ENCODE data around the gene BNC1.
"Not testable (repeated sequence)": the region's sequence is repeated elsewhere in the genome, so short reads cannot be mapped to it uniquely, and the experiment has no call there.

The BNC1 gene

DNA sequence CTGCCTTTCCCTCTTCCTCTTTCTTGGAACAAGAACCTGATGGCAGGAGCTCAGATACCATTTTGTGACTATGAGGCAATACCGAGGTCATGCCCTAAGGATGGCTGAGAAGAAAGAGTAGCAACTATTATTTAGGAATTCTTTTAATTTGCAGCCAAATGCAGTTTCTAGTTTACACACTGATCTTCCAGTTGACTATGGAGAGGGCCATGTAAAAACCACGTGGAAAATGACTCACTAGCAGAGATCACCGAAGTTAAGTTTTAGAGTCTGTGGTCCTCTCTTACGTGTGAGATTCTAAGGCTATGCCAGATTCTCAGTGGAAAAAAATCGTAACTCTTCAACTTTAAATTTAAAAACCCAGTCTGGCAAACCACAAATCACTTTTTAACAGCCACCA is 7.8 kb downstream of the BNC1 start:
- TF ChIP-seq, protein P1, sequence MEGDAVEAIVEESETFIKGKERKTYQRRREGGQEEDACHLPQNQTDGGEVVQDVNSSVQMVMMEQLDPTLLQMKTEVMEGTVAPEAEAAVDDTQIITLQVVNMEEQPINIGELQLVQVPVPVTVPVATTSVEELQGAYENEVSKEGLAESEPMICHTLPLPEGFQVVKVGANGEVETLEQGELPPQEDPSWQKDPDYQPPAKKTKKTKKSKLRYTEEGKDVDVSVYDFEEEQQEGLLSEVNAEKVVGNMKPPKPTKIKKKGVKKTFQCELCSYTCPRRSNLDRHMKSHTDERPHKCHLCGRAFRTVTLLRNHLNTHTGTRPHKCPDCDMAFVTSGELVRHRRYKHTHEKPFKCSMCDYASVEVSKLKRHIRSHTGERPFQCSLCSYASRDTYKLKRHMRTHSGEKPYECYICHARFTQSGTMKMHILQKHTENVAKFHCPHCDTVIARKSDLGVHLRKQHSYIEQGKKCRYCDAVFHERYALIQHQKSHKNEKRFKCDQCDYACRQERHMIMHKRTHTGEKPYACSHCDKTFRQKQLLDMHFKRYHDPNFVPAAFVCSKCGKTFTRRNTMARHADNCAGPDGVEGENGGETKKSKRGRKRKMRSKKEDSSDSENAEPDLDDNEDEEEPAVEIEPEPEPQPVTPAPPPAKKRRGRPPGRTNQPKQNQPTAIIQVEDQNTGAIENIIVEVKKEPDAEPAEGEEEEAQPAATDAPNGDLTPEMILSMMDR (IDR thresholded peaks at IDR 0.05; ENCODE audit: low read depth, low read length), result no peak
- no peak for DNase-seq (ENCODE audit: extremely low read depth, low read depth)

DNA sequence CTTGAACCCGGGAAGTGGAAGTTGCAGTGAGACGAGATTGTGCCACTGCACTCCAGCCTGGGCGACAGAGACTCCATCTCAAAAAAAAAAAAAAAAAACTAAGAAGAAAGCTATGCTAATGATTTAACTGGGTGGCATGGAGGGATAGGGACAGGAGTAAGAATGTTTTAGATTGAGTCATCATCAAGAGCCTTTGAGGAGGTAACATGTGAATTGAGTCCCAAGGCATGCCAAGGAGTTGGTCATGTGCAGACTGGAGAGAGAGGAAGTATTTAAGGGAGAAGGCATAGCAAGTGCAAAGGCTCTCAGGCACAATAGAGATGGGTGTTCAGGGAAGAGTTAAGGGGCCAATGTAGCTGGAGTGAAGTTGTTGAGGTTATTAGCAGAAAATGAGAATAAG is 9.1 kb downstream of the BNC1 start:
- DNase-seq (ENCODE audit: extremely low read depth, low read depth), result no peak
- TF ChIP-seq, protein P1 (IDR thresholded peaks at IDR 0.05; ENCODE audit: low read depth, low read length), result no peak

DNA sequence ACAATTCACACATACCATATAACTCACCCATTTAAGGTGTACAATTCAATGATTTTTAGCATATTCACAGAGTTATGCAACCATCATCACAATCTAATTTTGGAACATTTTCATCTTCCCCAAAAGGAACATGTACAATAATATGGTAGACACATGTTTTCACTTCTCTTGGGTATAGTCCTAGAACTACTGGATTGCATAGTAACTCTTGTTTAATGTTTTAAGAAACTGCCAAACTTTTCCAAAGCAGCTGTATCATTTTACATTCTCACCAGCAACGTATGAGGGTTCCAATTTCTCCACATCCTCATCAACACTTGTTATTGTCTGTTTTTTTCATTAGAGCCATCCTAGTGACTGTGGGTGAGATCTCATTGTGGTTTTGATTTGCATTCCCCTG is 14.3 kb downstream of the BNC1 start:
- DNase-seq (ENCODE audit: extremely low read depth, low read depth), result no peak
- TF ChIP-seq, protein P1 (IDR thresholded peaks at IDR 0.05; ENCODE audit: low read depth, low read length), result no peak

DNA sequence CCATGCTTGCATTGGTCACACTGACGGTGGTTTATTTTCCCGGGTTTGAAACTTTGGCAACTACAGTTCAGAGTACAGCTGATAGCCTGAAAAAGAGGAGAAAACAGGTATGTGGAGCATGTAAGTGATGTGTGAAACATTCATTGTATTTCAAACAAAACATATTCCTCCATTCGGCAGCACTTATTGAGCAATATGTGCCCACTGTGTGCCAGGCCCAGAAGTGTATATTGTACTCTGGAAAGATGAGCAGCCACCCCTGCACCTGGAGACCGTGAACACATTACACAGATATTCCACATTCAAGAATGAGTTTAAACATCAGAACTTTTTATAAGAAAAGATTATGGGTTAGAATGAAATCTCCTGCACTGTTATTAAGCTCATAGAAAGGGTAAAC is 16.3 kb downstream of the BNC1 start:
- TF ChIP-seq, protein P1 (IDR thresholded peaks at IDR 0.05; ENCODE audit: low read depth, low read length), result no peak
- DNase-seq (ENCODE audit: extremely low read depth, low read depth), result no peak

DNA sequence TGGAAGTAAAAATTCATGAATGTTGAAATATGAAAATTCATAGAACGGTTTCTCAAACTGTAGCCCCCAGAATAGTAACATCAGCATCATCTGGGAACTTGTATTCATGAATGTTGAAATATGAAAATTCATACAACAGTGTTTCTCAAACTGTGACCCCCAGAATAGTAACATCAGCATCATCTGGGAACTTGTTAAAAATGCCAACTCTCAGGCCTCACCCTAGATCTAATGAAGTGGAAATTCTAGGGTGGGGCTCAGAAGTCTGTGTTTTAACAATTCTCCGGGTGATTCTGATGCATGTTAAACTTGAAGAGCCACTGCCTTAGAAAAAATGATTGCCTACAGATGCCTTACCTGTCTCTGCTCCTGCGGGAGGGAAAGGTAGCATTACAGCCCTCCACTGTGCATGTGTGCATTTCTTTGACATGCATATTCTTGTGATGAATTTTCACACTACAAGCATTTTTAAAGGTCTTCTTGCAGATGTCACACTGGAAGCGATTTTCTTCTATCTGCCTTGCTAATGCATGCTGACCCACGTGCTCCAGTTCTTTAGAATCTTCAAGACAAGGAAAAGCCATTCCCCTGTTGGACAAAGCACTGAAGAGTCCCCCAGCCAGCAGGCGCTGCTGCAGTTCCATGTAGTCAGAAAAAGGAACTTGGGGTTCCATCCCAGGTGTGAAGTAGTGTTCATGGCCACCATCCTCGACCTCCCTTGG is 21.7 kb downstream of the BNC1 start:
- no peak for DNase-seq (ENCODE audit: extremely low read depth, low read depth)
- TF ChIP-seq, protein P1 (IDR thresholded peaks at IDR 0.05; ENCODE audit: low read depth, low read length), result no peak

DNA sequence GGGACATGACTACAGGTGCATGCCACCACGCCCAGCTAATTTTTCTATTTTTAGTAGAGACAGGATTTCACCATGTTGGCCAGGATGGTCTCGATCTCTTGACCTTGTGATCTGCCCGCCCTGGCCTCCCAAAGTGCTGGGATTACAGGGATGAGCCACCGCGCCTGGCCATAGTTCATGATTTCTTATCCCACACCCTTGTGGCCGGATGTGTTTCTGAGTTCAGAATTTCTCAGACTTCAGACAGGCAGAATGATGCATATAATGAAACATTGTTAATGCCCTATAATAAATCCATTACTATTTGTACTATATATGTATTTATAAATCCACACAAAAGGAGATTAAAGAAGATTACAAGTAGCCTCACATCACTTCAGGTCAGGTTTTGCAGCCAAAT is 22.3 kb downstream of the BNC1 start:
- DNase-seq (ENCODE audit: extremely low read depth, low read depth), result not testable (repeated sequence)

DNA sequence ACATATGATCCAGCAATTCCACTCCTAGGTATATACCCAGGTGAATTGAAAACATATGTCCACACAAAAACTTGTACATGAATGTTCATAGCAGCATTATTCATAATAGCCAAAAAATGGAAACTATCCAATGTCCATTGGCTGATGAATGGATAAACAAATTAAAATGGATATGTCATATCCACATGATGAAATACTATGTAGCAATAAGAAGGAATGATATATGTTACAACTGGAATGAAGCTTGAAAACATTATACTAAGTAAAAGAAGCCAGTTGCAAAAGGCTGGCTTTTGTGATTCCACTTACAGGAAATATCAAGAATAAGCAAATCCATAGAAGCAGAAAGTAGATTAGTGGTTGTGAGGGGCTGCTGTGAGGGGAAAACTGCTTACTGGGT is 33.7 kb downstream of the BNC1 start:
- TF ChIP-seq, protein P1 (IDR thresholded peaks at IDR 0.05; ENCODE audit: low read depth, low read length), result no peak
- DNase-seq (ENCODE audit: extremely low read depth, low read depth), result peak; percentile 3

DNA sequence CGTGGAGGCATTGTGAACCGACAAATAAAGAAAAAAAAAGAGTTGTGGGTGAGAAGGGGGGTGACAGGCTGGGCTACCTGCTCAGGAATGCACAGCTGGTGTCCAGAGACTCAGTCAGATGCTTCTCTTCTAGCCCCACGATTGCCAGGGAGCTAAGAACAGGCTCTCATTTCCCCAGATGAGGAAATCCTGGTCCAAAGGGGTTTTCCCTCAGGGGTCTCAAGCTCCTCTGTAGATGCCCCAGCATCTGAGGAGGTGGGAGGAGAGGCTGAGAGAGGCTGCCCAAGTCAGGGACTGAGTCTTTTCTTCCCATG is 35.5 kb downstream of the BNC1 start:
- no peak for DNase-seq (ENCODE audit: extremely low read depth, low read depth)
- TF ChIP-seq, protein P1 (IDR thresholded peaks at IDR 0.05; ENCODE audit: low read depth, low read length), result no peak

Data from AG09319 (cell line).